H1 (cell line): Measurements from ENCODE around the gene LRRC15. TPM values are rescaled to one million over a fixed set of nuclear protein-coding genes. Genes with fewer than 3 reads are reported as not detected.

ENCODE experiments used
- RBBP5 ChIP-seq: IDR thresholded peaks from 2 replicates; pipeline ENCODE4 v1.7.1; 2012; ENCODE audit warnings: low read depth, mild to moderate bottlenecking, inconsistent platforms, low read length, moderate library complexity, borderline replicate concordance
- SAP30 ChIP-seq: fragments of 300-600 bp; sonication (generic); IDR thresholded peaks from 2 replicates; pipeline ENCODE4 v1.7.1; 2012; ENCODE audit warnings: low read length, moderate library complexity, mild to moderate bottlenecking, inconsistent platforms; ENCODE audit not compliant: insufficient read depth, insufficient replicate concordance
- SP1 ChIP-seq: IDR thresholded peaks from 2 replicates; pipeline ENCODE4 v1.6.1; 2011; ENCODE audit warnings: low read depth, low read length
- polyA plus RNA-seq, 7 experiments: library from polyadenylated mRNA; depleted of rRNA in 3 of 7; stranded (reverse) in 5 of 7; unstranded in 2 of 7; fragments of >200 nt in 5 of 7; fragments of 200-250 nt in 2 of 7; gene quantifications; 1 replicate in 5 of 7; 2 replicates in 1 of 7; 4 replicates in 1 of 7; pipeline versions ENCODE4 v1.2.1 to v1.2.3, GENCODE V29; 2011 to 2013; ENCODE audit warnings: missing spikeins in 2 of 7, mixed read lengths in 2 of 7
- total RNA-seq: library from RNA; stranded (reverse); fragmentation: NEBNext Ultra II Directional; extraction: Animal tissue kit (Norgen Biotek cat#: 25700); gene quantifications from 2 replicates; pipeline ENCODE4 v1.2.1, GENCODE V29; 2021
- TF ChIP-seq, protein P1 (sequence below): IDR thresholded peaks from 2 replicates; pipeline ENCODE4 v1.6.1; 2012; ENCODE audit warnings: low read length, inconsistent platforms

LRRC15 gene
- total and polyA plus RNA-seq, 2 of the 8 experiments (the other 6 are each of a cell fraction or from before 2014, with no cell fraction given), result 0.15 to 0.37 TPM

DNA sequence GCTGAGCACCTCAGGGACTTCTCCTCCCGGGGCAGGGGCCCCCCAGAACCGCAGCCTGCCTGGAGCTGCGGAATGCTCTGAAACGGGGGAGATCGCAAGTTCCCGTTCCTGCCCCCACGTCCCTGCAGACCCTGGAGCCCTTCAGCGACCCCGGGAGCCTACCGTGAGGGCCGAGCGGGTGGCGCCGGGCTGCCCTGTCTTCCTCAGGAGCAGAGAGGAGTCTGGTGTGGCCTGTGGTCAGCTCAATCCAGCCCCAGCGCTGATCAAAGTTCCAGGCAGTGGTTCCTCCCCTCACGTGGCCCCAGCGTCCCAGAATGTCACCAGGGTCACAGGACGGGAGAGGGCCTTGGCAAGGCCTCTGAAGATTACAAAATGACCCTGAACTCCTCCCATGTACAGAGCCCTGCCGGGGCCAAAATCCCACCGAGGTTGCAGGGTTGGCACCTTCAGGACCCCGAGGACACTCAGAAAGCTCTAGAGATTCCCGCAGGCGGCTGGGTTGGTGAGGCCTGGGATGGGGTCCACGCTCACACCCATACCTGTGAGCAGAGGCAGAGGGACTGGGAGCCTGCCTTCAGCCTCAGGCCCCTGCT lies 18.4 kb downstream of the LRRC15 start, which contains the start of gene CPN2 (continued):
- TF ChIP-seq SP1 (no peak), RBBP5 (no peak), SAP30 (no peak)
- TF ChIP-seq, protein P1, sequence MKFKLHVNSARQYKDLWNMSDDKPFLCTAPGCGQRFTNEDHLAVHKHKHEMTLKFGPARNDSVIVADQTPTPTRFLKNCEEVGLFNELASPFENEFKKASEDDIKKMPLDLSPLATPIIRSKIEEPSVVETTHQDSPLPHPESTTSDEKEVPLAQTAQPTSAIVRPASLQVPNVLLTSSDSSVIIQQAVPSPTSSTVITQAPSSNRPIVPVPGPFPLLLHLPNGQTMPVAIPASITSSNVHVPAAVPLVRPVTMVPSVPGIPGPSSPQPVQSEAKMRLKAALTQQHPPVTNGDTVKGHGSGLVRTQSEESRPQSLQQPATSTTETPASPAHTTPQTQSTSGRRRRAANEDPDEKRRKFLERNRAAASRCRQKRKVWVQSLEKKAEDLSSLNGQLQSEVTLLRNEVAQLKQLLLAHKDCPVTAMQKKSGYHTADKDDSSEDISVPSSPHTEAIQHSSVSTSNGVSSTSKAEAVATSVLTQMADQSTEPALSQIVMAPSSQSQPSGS, result no peak
